HG03439 (cell line): ENCODE measurements around the gene SCGB2B2.
"Not testable (repeated sequence)": the region's sequence is repeated elsewhere in the genome, so short reads cannot be mapped to it uniquely, and the experiment has no call there.

Experiments used
- ATAC-seq: cut with Tn5 transposase; IDR thresholded peaks from one replicate; pipeline ENCODE4 v1.9.1; 2021; ENCODE audit warnings: mild to moderate bottlenecking, moderate library complexity; ENCODE audit not compliant: unreplicated experiment

SCGB2B2 gene

GRCh38 chr19:34676697-34677385 is at the start of gene SCGB2B2:
Gene SCGB2B2 (minus strand): TSS chr19:34677159. CDS start chr19:34594563, 82,596 bp downstream.
- peak; percentile 41 for ATAC-seq

DNA sequence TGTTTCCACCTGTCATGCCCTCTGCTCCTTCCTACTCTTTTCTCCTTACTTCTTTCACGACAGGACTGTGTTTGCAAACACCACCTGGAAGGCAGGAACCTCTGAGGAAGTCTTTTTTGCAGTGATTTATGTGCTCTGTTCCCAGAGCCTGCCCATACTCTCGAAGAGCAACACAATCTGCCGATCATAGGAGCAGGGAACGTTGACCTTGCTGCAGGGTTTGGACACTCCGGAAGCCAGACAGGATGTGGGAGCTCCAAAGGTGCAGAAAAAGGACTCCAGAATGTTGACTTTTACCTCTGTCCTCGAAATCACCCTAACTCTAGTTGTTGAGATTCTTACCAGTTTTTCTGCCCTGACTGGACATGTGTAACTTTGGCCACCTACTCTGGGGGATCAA is 48.4 kb upstream of the SCGB2B2 start:
- ATAC-seq, result no peak

GRCh38 chr19:34722353-34722752 is 45.4 kb upstream of the SCGB2B2 start:
- no peak for ATAC-seq

GRCh38 chr19:34715357-34715756 is 38.4 kb upstream of the SCGB2B2 start:
- no peak for ATAC-seq

- no peak for ATAC-seq
Observed at GRCh38 chr19:34713262-34713637, 36.3 kb upstream of the SCGB2B2 start.

GRCh38 chr19:34712395-34713261 is 35.7 kb upstream of the SCGB2B2 start:
- no peak for ATAC-seq

DNA sequence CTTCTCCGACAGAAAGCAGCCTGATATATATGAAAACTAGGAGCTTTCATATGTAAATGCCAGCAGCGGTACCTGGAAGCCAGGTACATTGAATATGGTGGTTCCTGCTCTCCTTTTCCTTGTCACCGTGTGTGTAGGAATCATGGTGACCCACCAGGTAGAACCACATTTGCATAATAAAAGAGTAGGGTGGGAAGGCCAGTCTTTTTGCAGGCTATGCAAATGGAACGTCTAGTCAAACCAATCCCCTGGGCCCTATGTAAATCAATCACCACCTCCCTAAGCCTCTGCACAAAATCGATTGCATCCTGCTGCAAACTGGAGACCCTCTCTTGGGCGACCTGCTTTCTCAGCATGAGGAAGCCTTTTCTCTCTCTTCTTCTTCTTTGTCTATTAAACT is 34.9 kb upstream of the SCGB2B2 start:
- ATAC-seq, result no peak

DNA sequence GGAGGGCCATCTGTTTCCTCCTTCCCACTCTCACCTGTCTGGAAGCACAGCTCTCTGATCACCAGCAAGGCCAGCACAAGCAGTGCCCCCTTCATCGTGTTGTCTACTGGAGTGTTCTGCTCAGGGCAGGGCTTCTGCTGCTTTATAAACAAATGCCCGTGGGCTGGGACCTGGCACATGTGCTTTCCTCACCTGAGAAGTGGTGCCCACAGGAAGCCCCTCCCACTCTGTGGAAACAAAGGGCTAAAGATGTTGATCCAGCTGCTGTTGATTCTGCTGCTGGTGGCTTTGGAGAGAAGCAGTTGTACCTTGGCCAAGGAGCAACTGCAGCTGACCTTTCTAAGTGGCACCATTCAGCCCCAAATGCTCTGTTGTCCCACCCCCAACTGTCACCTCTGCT is 30.7 kb upstream of the SCGB2B2 start:
- no peak for ATAC-seq

DNA sequence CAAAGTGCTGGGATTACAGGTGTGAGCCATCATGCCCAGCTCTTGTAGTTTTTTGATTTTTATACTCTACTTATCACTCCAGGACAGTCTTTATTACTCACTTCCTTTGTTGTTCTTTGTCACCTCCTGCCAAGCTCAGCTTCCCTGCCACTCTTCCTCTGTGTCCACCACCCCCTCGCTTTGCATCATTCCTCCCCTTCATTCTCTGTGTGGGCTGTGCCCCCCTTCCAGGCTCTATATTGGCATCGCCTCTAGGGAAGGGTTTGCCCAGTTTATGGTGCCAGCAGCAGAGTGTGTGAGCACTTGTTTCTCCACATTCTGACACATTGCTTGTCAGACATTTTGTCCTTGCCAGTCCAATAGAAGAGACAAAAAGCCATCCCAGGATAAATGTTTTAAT is 15.6 kb upstream of the SCGB2B2 start:
- ATAC-seq, result no peak

DNA sequence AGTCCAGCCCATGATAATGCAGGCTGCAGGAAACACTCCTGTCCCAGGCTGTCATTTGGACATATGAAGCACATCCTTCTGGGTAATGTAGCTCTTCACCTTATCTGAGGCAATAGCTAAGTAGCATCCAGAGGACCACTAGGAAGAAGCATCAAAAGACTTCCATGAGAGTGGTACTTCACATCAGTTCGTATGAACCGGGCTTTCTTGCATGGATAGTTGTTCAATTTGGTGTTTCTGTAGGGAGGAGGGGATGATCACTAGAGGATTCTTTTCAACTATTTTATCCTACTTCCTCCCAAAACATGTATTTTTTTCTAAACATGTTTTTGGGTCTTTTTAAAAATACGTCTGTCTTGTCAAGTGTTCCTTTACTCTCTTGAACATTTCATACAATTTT is 13.4 kb upstream of the SCGB2B2 start:
- ATAC-seq, result no peak

DNA sequence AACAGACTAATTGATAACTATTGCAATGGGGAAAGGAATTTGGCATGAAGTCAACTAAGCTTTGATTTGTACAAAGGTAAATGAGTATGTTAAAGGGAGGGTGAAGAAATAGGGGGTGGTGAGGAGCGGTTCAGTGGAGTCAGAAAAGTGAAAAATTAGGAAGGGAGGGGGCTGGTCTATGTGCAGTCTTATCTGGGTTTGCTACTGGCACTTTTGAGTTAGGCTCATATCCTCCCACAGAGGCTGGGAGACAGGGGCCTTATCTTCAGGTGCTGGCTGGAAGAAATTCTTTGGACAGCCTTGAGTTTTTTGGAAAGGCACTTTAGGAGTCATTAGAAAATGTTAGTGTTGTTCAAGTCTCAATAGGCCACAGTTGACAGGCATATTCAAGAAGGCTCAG is 11.6 kb upstream of the SCGB2B2 start:
- ATAC-seq, result no peak

GRCh38 chr19:34687348-34687747 is 10.4 kb upstream of the SCGB2B2 start:
- no peak for ATAC-seq

DNA sequence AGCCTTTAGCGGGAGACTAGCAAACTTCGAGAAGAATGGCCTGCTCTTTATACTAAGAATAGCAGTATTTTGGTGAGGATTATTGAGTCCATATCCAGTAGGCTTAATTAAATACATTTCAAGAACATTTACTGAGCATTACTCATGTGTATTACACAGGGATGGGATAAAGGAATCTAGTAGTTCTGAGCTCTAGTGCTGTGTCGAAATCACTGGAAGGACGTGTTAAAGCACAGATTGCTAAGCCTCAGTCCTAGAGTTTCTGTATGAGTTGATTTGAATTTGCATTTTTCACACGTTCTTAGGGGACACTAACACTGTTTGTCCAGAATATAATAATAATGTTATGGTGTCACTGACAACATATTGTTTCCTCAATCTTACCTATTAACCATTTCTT is 9.5 kb upstream of the SCGB2B2 start:
- ATAC-seq, result no peak

DNA sequence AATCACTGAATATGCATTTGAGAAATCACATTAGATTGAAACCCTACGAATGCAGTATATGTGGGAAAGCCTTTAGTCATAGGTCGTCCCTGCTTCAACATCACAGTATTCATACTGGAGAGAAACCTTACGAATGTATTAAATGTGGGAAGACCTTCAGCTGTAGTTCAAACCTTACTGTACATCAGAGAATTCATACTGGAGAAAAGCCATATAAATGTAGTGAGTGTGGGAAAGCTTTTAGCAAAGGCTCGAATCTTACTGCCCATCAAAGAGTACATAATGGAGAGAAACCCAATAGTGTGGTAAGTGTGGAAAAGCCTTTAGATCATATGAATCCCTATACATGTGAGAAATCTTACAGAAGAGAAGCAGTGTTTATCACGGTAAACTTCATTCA is 8.3 kb upstream of the SCGB2B2 start:
- not testable (repeated sequence) for ATAC-seq

GRCh38 chr19:34681478-34681877 is 4.5 kb upstream of the SCGB2B2 start:
- no peak for ATAC-seq

DNA sequence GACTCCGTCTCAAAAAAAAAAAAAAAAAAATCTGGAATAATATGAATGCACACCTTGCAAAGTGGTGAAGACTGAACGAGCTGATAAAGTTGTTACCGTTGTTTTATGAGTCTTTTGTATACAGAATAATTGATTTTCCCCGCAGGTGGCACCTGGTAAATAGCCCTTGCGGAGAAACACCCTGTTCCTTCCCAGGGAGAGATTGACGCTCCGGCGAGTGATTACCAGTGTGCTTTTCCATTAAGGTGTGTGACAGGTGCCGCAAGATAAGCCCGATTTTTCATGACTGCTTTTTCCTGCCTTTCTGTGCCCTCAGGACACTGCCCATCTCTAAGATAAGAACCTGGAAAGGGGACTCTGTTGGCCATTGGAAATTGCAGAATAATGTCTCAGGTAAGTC is 1.5 kb upstream of the SCGB2B2 start:
- no peak for ATAC-seq

- no peak for ATAC-seq
Observed at GRCh38 chr19:34678085-34678412, 1.1 kb upstream of the SCGB2B2 start.

DNA sequence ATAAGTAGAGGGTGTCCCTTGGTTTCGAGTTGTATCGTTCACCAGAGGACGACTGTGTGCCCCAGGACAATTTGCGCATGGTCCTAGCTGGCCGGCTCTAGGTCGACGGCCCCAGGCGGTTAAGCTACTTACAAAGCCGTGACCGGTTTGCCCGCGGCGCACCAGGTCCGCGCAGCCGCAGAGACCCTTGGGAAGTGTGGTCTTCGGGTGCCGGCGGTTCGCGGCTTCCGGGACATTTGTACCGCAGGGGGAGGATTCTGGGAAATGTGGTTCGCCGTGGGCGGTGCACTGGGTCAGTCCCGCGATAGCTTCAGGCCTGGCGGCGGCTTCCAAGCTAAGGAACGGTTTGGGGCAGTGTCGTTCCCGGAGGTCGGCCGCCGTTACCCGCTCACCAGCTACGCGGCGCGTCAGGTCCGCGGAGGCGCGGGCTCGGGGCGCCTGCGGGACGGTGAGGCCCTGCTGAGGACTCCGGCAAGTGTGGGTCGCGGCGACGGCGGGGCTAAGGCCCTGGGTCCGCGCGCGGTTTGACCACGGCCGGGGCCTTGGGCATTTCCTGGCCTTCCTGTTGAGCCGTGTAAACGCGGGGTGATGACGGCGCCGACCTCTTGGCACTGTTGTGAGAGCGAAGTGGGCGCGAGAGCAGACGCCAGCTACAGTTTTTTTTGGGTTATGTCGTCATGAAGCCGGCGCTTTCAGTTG is 576 bp upstream of the SCGB2B2 start, which contains the start of gene ZNF302:
Gene ZNF302, plus strand, starts transcription at position 293 of the 699 bp plus-strand sequence. CDS start 1,127 bp downstream, outside the sequence.
- peak; percentile 93 for ATAC-seq

DNA sequence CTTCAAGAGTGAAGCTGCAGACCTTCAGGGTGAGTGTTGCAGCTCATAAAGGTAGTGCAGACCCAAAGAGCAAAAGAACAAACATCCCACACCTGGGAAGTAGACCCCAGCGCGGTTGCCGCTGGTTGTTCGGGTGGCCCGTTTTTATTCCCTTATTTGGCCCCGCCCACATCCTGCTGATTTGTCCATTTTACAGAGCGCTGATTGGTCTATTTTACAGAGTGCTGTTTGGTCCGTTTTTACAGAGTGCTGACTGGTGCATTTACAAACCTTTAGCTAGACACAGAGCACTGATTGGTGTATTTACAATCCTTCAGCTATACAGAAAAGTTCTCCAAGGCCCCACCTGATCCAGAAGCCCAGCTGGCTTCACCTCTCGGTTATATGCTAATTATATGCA is 1.0 kb downstream of the SCGB2B2 start:
- no peak for ATAC-seq

DNA sequence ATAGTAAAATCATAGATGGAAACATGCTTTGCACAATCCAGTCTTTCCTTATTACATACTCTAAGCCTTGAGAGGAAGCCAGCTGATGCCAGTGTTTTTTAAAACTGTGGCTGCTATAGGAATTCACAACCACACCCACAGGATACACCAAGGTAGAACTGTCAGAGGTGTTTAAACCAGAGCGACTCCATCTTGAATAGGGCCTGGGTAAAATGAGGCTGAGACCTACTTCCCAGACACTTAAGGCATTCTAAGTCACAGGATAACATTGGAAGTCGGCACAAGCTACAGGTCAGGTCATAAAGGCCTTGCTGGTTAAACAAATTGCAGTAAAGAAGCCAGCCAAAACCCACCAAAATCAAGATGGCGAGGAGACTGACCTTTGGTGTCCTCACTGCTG is 1.7 kb downstream of the SCGB2B2 start:
- no peak for ATAC-seq

GRCh38 chr19:34673590-34673989 is 3.4 kb downstream of the SCGB2B2 start:
- ATAC-seq, result no peak

DNA sequence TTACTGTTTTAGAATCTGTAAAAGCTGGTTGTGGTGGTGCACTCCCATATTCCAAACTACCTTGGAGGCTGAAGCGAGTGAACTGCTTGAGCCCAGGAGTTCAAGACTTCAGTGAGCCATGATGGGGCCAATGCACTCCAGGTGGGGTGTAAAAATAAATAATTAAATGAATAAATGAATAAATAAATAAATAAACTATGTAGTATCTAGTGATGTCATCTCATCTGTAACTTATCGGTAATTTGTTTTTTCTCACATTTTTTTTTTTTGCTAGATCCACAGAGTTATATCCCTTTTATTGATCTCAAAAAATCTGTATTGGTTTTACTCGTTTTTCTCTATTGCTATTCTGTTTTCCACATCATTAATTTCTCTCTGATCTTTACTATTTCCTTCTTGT is 5.0 kb downstream of the SCGB2B2 start:
- ATAC-seq, result no peak
